GM12878 (cell line): ENCODE data around the gene IFNA17. TPM values are rescaled to one million over a fixed set of nuclear protein-coding genes. Genes with fewer than 3 reads are reported as not detected.
A peak's percentile ranks its signal among the peaks of the same experiment; 100 is the strongest.

Source experiments
- ATAC-seq: fragments of 200-7000 bp; cut with Tn5 transposase; 3 replicates; pipeline ENCODE4 v1.9.1; 2020; ENCODE audit warnings: mild to moderate bottlenecking, moderate library complexity
- BruUV-seq: library from RNA; stranded (reverse); fragments of 400-500 nt; replicated peaks from 2 replicates; lab custom pipeline; 2021; lab: Mats Ljungman, UMichigan
- CTCF ChIA-PET: fragments of 300-600 bp; sonication (Branson Sonifier 250); formaldehyde crosslinking; extraction: SDS; loops from one replicate; lab custom pipeline; 2021; ENCODE audit warnings: inconsistent platforms; lab: Yijun Ruan, JAX
- POLR2A ChIA-PET: fragments of 350-600 bp; formaldehyde crosslinking; extraction: SDS; loops from one replicate; lab custom pipeline; 2021; ENCODE audit warnings: inconsistent platforms; lab: Charles Lee
- RAD21 ChIA-PET: fragments of 300-600 bp; sonication (Branson Sonifier 250); formaldehyde crosslinking; loops from one replicate; lab custom pipeline; 2023; ENCODE audit warnings: antibody characterized with exemption; ENCODE audit not compliant: unreplicated experiment; lab: Charles Lee
- SMC1A ChIA-PET: fragments of 300-600 bp; sonication (Branson Sonifier 250); formaldehyde crosslinking; loops from one replicate; lab custom pipeline; 2023; ENCODE audit not compliant: unreplicated experiment, uncharacterized antibody; lab: Charles Lee
- DNase-seq: peaks from one replicate; pipeline ENCODE4 v3.0.0-alpha.2; 2011; ENCODE audit warnings: low read depth, low spot score
- FAIRE-seq: peaks from 3 replicates; lab custom pipeline; 2011; peaks lifted over from hg19 to GRCh38; lab: Jason Lieb, UNC
- H2AFZ ChIP-seq: 2 replicates; pipeline ENCODE4 v1.6.0; 2011; ENCODE audit warnings: low read depth, low read length, control low read depth; ENCODE audit not compliant: control insufficient read depth
- H3K27ac ChIP-seq: 2 replicates; pipeline ENCODE4 v1.5.1; 2011; ENCODE audit warnings: control low read depth; ENCODE audit not compliant: control insufficient read depth, insufficient read depth
- H3K27me3 ChIP-seq, 2 experiments: replicated peaks in 1 of 2; 2 replicates each; pipeline versions ENCODE4 v1.6.0 to v1.6.1; 2011; ENCODE audit warnings: low read length in 1 of 2; ENCODE audit not compliant: control insufficient read depth in 2 of 2, insufficient read depth in 2 of 2
- H3K36me3 ChIP-seq, 2 experiments: 2 replicates each; pipeline ENCODE4 v1.5.1; 2011; ENCODE audit warnings: low read length in 1 of 2; ENCODE audit not compliant: control insufficient read depth in 2 of 2, insufficient read depth in 2 of 2
- H3K4me1 ChIP-seq: 2 replicates; pipeline ENCODE4 v1.6.1; 2011; ENCODE audit warnings: mild to moderate bottlenecking, low read length, moderate library complexity, mixed read lengths; ENCODE audit not compliant: control insufficient read depth, insufficient read depth
- H3K4me2 ChIP-seq: 2 replicates; pipeline ENCODE4 v1.6.0; 2011; ENCODE audit warnings: control low read depth; ENCODE audit not compliant: control insufficient read depth, insufficient read depth
- H3K4me3 ChIP-seq: fragments of 200-600 bp; sonication (generic); 2 replicates; pipeline ENCODE4 v1.5.1; 2016
- H3K79me2 ChIP-seq: 2 replicates; pipeline ENCODE4 v1.6.0; 2011; ENCODE audit warnings: low read length; ENCODE audit not compliant: control insufficient read depth, insufficient read depth
- H3K9ac ChIP-seq: 2 replicates; pipeline ENCODE4 v1.8.0; 2011; ENCODE audit warnings: low read length, control low read depth, mixed read lengths; ENCODE audit not compliant: control insufficient read depth, insufficient read depth
- H3K9me3 ChIP-seq: replicated peaks from 3 replicates; pipeline ENCODE4 v1.5.1; 2011; ENCODE audit warnings: mild to moderate bottlenecking, low read length; ENCODE audit not compliant: control insufficient read depth, insufficient read depth
- H4K20me1 ChIP-seq: 2 replicates; pipeline ENCODE4 v1.6.0; 2011; ENCODE audit not compliant: control insufficient read depth, insufficient read depth
- IKZF1 ChIP-seq: fragments of 450-650 bp; conservative IDR thresholded peaks from 2 replicates; pipeline ENCODE4 v1.6.1; 2017; ENCODE audit warnings: antibody characterized with exemption, mild to moderate bottlenecking
- IKZF2 ChIP-seq, 2 experiments: fragments of 450-650 bp; IDR thresholded peaks; 2 replicates each; pipeline ENCODE4 v1.6.1; 2017; ENCODE audit warnings: mild to moderate bottlenecking in 2 of 2, moderate library complexity in 2 of 2
- MEF2B ChIP-seq: fragments of 450-650 bp; IDR thresholded peaks from 2 replicates; pipeline ENCODE4 v1.6.1; 2018; ENCODE audit warnings: mild to moderate bottlenecking, moderate library complexity; ENCODE audit not compliant: partially characterized antibody, poor library complexity, severe bottlenecking
- MLLT1 ChIP-seq: fragments of 450-650 bp; IDR thresholded peaks from 2 replicates; pipeline ENCODE4 v1.6.1; 2016; ENCODE audit warnings: mild to moderate bottlenecking
- NFYB ChIP-seq: IDR thresholded peaks from 2 replicates; pipeline ENCODE4 v1.6.1; 2011; ENCODE audit warnings: low read depth, mild to moderate bottlenecking, low read length, improper control_type of control experiment, moderate library complexity; ENCODE audit not compliant: insufficient read depth
- RELB ChIP-seq: fragments of 450-650 bp; IDR thresholded peaks from 2 replicates; pipeline ENCODE4 v1.6.1; 2017; ENCODE audit warnings: low read depth, mild to moderate bottlenecking, moderate library complexity
- RFX5 ChIP-seq: IDR thresholded peaks from 2 replicates; pipeline ENCODE4 v1.6.1; 2011; ENCODE audit warnings: low read depth, low read length, improper control_type of control experiment
- SPI1 ChIP-seq: IDR thresholded peaks from 2 replicates; pipeline ENCODE4 v1.6.1; 2011; ENCODE audit warnings: low read depth, mild to moderate bottlenecking, low read length, moderate library complexity, borderline replicate concordance; ENCODE audit not compliant: insufficient read depth
- WGBS: methylation state at CpG from one replicate; pipeline ENCODE4 v1.1.6; 2016; ENCODE audit warnings: low lambda C conversion rate; ENCODE audit not compliant: insufficient replicate concordance, insufficient coverage; ENCODE audit errors: missing lambda C conversion rate; 5-methylcytosine and 5-hydroxymethylcytosine counted together
- in situ Hi-C: fragments of 300-500 bp; cut with MboI; formaldehyde crosslinking; loops from 9 replicates; pipeline ENCODE4 v1.14.3; 2018; ENCODE audit warnings: mixed read lengths
- intact Hi-C: fragments of 100-400 bp; cut with micrococcal nuclease; formaldehyde crosslinking; loops from one replicate; pipeline ENCODE4 v1.14.2; 2022; ENCODE audit not compliant: unreplicated experiment
- polyA plus RNA-seq, 11 experiments: library from polyadenylated mRNA; depleted of rRNA in 4 of 11; unstranded in 6 of 11; stranded (reverse) in 5 of 11; fragments of >200 nt; fragmentation: Nextera tagmentation in 4 of 11; fragmentation: Illumina TruSeq in 1 of 11; extraction: Ambion mirVana in 4 of 11; extraction: Trizol in 1 of 11; gene quantifications; 1 replicate in 1 of 11; 2 replicates in 10 of 11; pipeline versions ENCODE4 v1.2.1 to v1.2.3, GENCODE V29; 2011 to 2016; ENCODE audit warnings: inconsistent platforms in 2 of 11, missing spikeins in 2 of 11, low read depth in 1 of 11
- total RNA-seq, 4 experiments: library from RNA; depleted of rRNA in 3 of 4; stranded (reverse); fragments of >200 nt in 3 of 4; fragmentation: Illumina TruSeq in 1 of 4; extraction: Trizol in 1 of 4; gene quantifications; 2 replicates each; pipeline versions ENCODE4 v1.2.1 to v1.2.3, GENCODE V29; 2013 to 2021

IFNA17 gene
- total and polyA plus RNA-seq, 10 of the 15 experiments (the other 5 are each of a cell fraction or from before 2014, with no cell fraction given): not detected

GRCh38 chr9:21268347-21268657 lies 40.3 kb upstream of the IFNA17 start:
- no peak for ATAC-seq
- no peaks in the 10 kb centered on the region for H3K36me3 ChIP-seq
- intact Hi-C loops (no loop called here), in situ Hi-C loops (no loop called here)
- SMC1A ChIA-PET: interaction anchor here (1.3 to 5.3 kb wide), 4 partner anchors 14 to 61 kb away, joined by 4 to 30 read pairs (median 7); no protein-coding TSS in a partner anchor
- RAD21 ChIA-PET: interaction anchor here (1.0 to 1.9 kb wide), 3 partner anchors 16 to 27 kb away, joined by 3 to 13 read pairs (median 4); no protein-coding TSS in a partner anchor
- H2AFZ ChIP-seq: no peak overlapping the region
- H3K4me1 ChIP-seq: peaks cover 3% of the 10 kb centered on the region; the same call in 1 of the 2 replicates
- H3K4me3 ChIP-seq: no peak overlapping the region
- H3K27ac ChIP-seq: no peak overlapping the region
- H4K20me1 ChIP-seq: no peaks in the 10 kb centered on the region
- TF ChIP-seq RFX5: no peak
- peak; percentile 64 for TF ChIP-seq SPI1
- no peak for TF ChIP-seq RELB
- peak; percentile 5 for TF ChIP-seq MEF2B
- TF ChIP-seq NFYB: no peak
- no peak for TF ChIP-seq MLLT1
- peak; percentile 29; the same call in 1 of the 2 replicates for TF ChIP-seq IKZF1
- peak in 1 of 2 experiments; percentile 34; a peak in 1 of 4 replicates for TF ChIP-seq IKZF2 (IDR thresholded peaks at IDR 0.05)
- FAIRE-seq: no peak
- H3K4me2 ChIP-seq: peak overlapping the region; percentile 13
- no peaks in the 10 kb centered on the region; a peak in 1 of 4 replicates for H3K27me3 ChIP-seq
- BruUV-seq: no TSS peak
- CTCF ChIA-PET: interaction anchor here (0.7 to 2.4 kb wide), 6 partner anchors 12 to 166 kb away, joined by 3 to 16 read pairs (median 6); no protein-coding TSS in a partner anchor
- H3K9ac ChIP-seq: no peak overlapping the region
- POLR2A ChIA-PET: no interaction called here
- no peak for DNase-seq
- H3K79me2 ChIP-seq: no peaks in the 10 kb centered on the region
- 42% methylated on average over 2 of the region's 2 CpGs for WGBS
- H3K9me3 ChIP-seq: no peaks in the 10 kb centered on the region; the same call in 2 of the 3 replicates
